HG03045 (cell line): ENCODE measurements around the gene ARHGEF40.
"Not testable (repeated sequence)": the region's sequence is repeated elsewhere in the genome, so short reads cannot be mapped to it uniquely, and the experiment has no call there.

Experiments
- ATAC-seq: cut with Tn5 transposase; IDR thresholded peaks from one replicate; pipeline ENCODE4 v1.9.1; 2021; ENCODE audit warnings: mild to moderate bottlenecking, moderate library complexity; ENCODE audit not compliant: unreplicated experiment

ARHGEF40 gene

GRCh38 chr14:21039585-21040369, 30.3 kb upstream of the ARHGEF40 start:
- ATAC-seq = no peak

- ATAC-seq = no peak
These were observed 29.7 kb upstream of the ARHGEF40 start for GRCh38 chr14:21040370-21040925.

DNA sequence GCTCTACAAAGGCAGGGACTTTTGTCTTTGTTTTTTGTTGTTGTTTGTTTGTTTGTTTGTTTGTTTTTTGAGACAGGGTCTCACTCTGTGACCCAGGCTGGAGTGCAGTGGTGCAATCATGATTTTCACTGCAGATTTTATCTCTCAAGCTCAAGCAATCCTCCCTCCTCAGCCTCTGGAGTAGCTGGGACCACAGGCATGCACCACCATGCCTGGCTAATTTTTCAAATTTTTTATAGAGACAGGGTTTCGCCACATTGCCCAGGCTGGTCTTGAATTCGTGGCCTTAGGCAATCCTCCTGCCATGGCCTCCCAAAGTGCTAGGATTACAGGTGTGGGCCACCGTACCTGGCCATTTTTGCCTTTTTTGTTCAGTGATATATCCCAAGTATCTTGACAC, 29.2 kb upstream of the ARHGEF40 start:
- ATAC-seq = not testable (repeated sequence)

GRCh38 chr14:21041676-21042433, 28.2 kb upstream of the ARHGEF40 start, which contains the start of gene RNASE7:
Gene RNASE7 (plus strand): TSS chr14:21042362. CDS start chr14:21042993, 631 bp downstream.
- no peak for ATAC-seq

- no peak for ATAC-seq
These were observed 27.2 kb upstream of the ARHGEF40 start for GRCh38 chr14:21042918-21043317.

- no peak for ATAC-seq
These were observed 26.6 kb upstream of the ARHGEF40 start for GRCh38 chr14:21043387-21043973.

DNA sequence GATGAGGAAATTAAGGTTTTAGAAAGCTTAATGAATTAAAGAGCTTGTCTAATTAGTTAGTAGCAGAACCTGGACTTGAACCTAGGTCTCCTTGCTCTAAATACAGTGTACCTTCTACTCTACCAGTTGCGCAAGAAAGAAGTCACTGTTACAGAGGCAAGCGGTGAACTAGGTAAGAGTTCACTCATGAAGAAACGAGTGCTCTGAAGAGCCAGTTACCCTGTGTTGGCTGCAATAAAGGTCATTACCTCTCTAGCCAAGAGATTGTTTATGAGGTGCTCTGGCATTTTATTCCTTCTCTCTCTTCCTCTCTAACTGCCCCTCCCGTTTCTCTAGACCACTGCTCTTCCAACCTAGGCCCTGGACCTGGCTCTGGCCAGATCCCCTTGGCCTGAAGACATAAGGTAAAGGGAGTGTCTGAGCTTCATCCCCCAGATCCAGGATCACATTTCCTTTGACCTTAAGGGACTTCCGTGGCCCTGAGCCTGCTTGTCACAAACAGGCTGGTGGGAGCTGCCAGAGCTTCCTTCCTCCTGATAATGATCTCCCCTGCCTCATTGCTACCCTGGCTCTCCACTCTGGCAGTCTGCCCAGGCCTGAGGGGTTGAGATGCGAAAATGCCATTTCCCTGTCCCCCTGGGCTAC, 26.0 kb upstream of the ARHGEF40 start:
- no peak for ATAC-seq

GRCh38 chr14:21047378-21047781, 22.7 kb upstream of the ARHGEF40 start:
- no peak for ATAC-seq

DNA sequence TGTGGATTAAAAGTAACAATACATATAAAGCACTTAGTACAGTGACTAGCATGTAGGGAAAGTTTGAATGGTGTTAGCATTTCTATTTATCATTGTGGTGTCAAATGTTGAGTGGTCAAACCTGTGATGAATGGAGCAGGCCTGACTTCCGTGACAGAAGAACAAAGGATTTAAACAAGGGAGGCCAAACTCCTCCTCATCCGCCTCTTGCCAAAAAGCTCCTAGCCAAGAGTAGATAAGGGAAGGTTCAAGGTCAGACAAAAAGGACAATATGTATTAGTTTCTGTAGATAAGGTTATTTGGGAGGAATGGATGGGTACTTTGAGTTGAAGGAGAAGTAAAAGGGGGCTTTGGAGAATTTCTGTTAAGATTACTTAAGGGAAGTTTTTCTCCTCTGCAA, 21.5 kb upstream of the ARHGEF40 start:
- no peak for ATAC-seq

DNA sequence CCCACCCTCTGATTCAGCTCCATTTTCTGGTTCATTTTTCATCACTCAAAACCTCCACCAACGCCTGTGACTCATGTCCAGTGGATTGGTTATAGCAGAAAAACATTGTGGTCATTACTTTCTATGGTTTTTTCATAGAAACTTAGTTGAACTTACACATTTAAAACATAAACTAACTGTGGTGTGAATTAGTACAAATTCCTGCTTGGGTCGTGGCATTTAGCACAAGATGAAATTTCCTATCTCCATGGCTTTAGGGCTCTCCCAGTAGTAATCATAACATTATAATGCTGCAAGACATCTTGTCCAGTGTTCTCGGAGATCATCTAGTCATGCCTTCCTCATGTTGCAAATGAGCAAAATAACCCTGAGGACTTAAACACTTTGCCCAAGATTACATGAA, 20.8 kb upstream of the ARHGEF40 start:
- ATAC-seq = no peak

- no peak for ATAC-seq
These were observed 19.5 kb upstream of the ARHGEF40 start for GRCh38 chr14:21050597-21050996.

GRCh38 chr14:21053184-21054122, 16.7 kb upstream of the ARHGEF40 start:
- ATAC-seq = no peak

DNA sequence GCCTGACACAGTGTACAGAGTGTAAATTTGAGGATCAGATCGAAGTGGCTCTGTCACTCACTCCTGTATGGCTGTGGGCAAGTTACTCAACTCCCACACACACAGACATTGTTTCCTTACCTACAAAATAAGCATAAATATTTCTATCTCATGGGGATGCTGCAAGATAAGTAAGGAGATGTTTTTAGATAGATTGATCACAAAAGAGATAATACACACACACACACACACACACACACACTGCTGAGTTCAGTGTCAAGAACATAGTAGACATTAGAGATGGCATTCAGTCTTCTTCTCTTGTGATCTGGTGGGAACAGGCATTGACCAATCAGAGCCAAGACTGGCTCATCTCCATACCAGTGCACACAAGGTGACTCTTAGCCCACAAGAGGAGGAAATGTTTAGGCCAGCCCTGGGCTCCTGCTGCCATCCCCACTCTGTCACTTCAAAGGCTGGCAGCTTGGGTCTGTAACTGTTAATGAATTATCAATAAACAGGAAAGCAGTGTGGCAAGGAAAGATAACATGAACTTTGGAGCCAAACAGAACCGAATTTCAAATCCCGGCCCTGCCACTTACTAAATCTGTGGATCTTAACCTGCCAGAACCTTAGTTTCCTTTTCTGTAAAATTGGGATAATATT, 15.9 kb upstream of the ARHGEF40 start:
- no peak for ATAC-seq

DNA sequence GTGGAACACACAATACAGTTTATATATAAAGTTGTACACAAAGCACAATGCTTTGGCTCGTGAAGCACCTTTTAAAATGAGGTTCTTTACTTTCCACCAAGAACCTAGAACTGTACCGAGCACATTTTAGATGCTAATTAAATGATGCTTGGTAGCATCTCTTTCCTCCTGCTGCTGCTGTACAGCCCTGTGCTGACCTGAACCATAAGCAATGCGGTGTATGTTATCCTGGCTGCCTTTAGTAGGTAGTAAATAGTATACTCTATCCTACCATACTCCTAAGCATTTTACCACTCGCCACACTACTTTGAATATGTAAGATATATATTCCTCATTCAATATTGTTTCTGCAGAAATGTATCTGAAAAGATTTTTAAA, 15.3 kb upstream of the ARHGEF40 start:
- ATAC-seq = no peak

GRCh38 chr14:21055432-21056117, 14.5 kb upstream of the ARHGEF40 start:
- ATAC-seq = no peak

- no peak for ATAC-seq
These were observed 13.5 kb upstream of the ARHGEF40 start for GRCh38 chr14:21056520-21057163.

DNA sequence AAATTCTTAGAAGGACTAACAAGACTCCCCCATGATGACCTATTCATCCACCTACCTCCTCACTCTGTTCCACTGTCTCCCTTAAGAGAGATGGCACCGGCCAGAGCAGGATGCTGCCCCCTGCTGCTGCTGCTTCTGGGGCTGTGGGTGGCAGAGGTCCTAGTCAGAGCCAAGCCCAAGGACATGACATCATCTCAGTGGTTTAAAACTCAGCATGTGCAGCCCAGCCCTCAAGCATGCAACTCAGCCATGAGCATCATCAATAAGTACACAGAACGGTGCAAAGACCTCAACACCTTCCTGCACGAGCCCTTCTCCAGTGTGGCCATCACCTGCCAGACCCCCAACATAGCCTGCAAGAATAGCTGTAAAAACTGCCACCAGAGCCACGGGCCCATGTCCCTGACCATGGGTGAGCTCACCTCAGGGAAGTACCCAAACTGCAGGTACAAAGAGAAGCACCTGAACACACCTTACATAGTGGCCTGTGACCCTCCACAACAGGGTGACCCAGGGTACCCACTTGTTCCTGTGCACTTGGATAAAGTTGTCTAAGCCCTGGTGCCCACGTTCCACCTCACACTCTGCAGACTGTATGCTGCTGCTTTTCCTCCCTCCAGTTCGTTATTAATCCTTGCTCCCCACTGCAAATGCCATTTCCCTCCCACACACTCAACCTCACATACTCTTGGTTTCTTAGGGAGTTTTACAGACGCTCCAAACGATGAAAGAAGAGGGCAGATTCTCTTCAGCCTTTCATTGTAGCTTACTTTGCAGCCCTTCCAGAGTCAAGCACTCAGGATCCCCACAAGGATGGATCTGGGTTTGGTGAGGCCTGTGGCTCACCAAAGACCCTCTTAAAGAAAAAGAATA, 12.1 kb upstream of the ARHGEF40 start, which contains the start of gene RNASE8:
Gene RNASE8, plus strand, starts transcription at position 20 of the 873 bp plus-strand sequence. Its CDS starts 71 bp downstream, at position 91.
- ATAC-seq = no peak
